CD8-positive, alpha-beta memory T cell (primary cell): ENCODE data around the gene GXYLT2. TPM values are rescaled to one million over a fixed set of nuclear protein-coding genes. Genes with fewer than 3 reads are reported as not detected.

Experiments used
- CTCF ChIA-PET: fragments of 350-600 bp; sonication (Branson Sonifier 250); formaldehyde crosslinking; loops from one replicate; lab custom pipeline; 2021; ENCODE audit warnings: antibody characterized with exemption; lab: Charles Lee
- POLR2A ChIA-PET: fragments of 350-600 bp; sonication (Branson Sonifier 250); formaldehyde crosslinking; loops from one replicate; lab custom pipeline; 2021; ENCODE audit warnings: antibody characterized with exemption; lab: Charles Lee
- DNase-seq, 5 donors: peaks; one replicate each; pipeline versions ENCODE4 v3.0.0 to v3.0.0-alpha.2; 2020 to 2022; ENCODE audit warnings: mixed read lengths in 1 of 5
- H3K27ac ChIP-seq: one replicate; pipeline ENCODE4 v1.7.0; 2013; ENCODE audit warnings: low read depth, mild to moderate bottlenecking, low read length, moderate library complexity
- H3K27me3 ChIP-seq: 2 replicates; pipeline ENCODE4 v1.7.0; 2013; ENCODE audit warnings: low read length, mild to moderate bottlenecking; ENCODE audit not compliant: insufficient read depth, poor library complexity, severe bottlenecking
- H3K36me3 ChIP-seq: 2 replicates; pipeline ENCODE4 v1.7.0; 2013; ENCODE audit warnings: mild to moderate bottlenecking, low read length, moderate library complexity; ENCODE audit not compliant: insufficient read depth
- H3K4me1 ChIP-seq: 2 replicates; pipeline ENCODE4 v1.7.0; 2013; ENCODE audit warnings: mild to moderate bottlenecking, low read length, moderate library complexity; ENCODE audit not compliant: insufficient read depth
- H3K4me3 ChIP-seq: 2 replicates; pipeline ENCODE4 v1.7.0; 2013; ENCODE audit warnings: mild to moderate bottlenecking, low read length
- H3K9me3 ChIP-seq: 2 replicates; pipeline ENCODE4 v1.7.0; 2013; ENCODE audit warnings: mild to moderate bottlenecking, low read length
- H3K27ac Mint-ChIP-seq, 8 donors: one replicate each; pipeline ENCODE4 v1.8.0; 2020 to 2021; ENCODE audit warnings: mixed read lengths in 8 of 8, mild to moderate bottlenecking in 6 of 8, inconsistent platforms in 3 of 8, moderate library complexity in 3 of 8
- H3K27me3 Mint-ChIP-seq, 2 donors: one replicate each; pipeline ENCODE4 v1.8.0; 2020 to 2021; ENCODE audit warnings: mixed read lengths in 2 of 2, mild to moderate bottlenecking in 1 of 2, moderate library complexity in 1 of 2
- H3K36me3 Mint-ChIP-seq, 3 donors: one replicate each; pipeline ENCODE4 v1.8.0; 2020 to 2021; ENCODE audit warnings: mixed read lengths in 3 of 3, inconsistent platforms in 1 of 3, mild to moderate bottlenecking in 1 of 3
- H3K4me1 Mint-ChIP-seq, 3 donors: one replicate each; pipeline ENCODE4 v1.8.0; 2020 to 2021; ENCODE audit warnings: mixed read lengths in 3 of 3, inconsistent platforms in 1 of 3, mild to moderate bottlenecking in 1 of 3
- H3K4me3 Mint-ChIP-seq, 7 donors: one replicate each; pipeline ENCODE4 v1.8.0; 2020 to 2021; ENCODE audit warnings: mixed read lengths in 7 of 7, mild to moderate bottlenecking in 6 of 7, moderate library complexity in 4 of 7, inconsistent platforms in 2 of 7
- H3K9me3 Mint-ChIP-seq, 5 donors: one replicate each; pipeline ENCODE4 v1.8.0; 2020 to 2022; ENCODE audit warnings: mixed read lengths in 5 of 5, mild to moderate bottlenecking in 3 of 5, moderate library complexity in 2 of 5, inconsistent platforms in 1 of 5
- polyA plus RNA-seq: library from polyadenylated mRNA; unstranded; fragments of 300-500 nt; fragmentation: Illumina TruSeq; gene quantifications from one replicate; pipeline ENCODE4 v1.2.3, GENCODE V29; 2021
- total RNA-seq, 2 experiments: library from RNA; stranded (reverse); gene quantifications; one replicate each; pipeline ENCODE4 v1.2.3, GENCODE V29; 2021

The GXYLT2 gene, protein sequence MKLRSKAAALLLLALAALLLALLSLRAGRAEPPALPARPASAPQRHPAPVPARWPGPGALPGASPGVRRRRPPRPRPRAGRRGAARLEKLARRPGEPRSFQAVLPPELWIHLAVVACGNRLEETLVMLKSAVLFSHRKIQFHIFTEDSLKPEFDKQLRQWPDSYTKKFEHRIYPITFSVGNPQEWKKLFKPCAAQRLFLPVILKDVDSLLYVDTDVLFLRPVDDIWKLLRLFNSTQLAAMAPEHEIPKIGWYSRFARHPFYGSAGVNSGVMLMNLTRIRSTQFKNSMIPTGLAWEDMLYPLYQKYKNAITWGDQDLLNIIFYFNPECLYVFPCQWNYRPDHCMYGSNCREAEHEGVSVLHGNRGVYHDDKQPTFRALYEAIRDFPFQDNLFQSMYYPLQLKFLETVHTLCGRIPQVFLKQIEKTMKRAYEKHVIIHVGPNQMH
- not detected for total RNA-seq
- polyA plus RNA-seq, result not detected

GRCh38 chr3:72887705-72888545, at the start of gene GXYLT2:
Gene GXYLT2 (plus strand): TSS chr3:72888046. CDS start chr3:72888234, 188 bp downstream.
- Mint-ChIP-seq H3K27me3 (peaks cover 39 to 82% of the 10 kb centered on the region in 2 donors), H3K36me3 (peaks cover 0 to 4% (median 4%) of the 10 kb centered on the region in 3 donors), H3K9me3 (peaks cover 3 to 8% (median 4%) of the 10 kb centered on the region in 5 donors), H3K4me1 (peaks cover 11 to 18% (median 15%) of the 10 kb centered on the region in 3 donors), H3K4me3 (peak within 1 kb of the TSS; percentile 53 to 79 (median 73)), H3K27ac (no peak within 1 kb of the TSS)
- H3K4me3 ChIP-seq, result peak within 1 kb of the TSS; percentile 47
- ChIA-PET POLR2A (no interaction called here), CTCF (no interaction called here)
- DNase-seq, result peak in 1 of 5 donors; percentile 9
- peaks cover 7% of the 10 kb centered on the region for H3K4me1 ChIP-seq
- peaks cover 26% of the 10 kb centered on the region for H3K27me3 ChIP-seq
- H3K27ac ChIP-seq, result no peak within 1 kb of the TSS
- no peaks in the 10 kb centered on the region for H3K36me3 ChIP-seq
- no peaks in the 10 kb centered on the region for H3K9me3 ChIP-seq

DNA sequence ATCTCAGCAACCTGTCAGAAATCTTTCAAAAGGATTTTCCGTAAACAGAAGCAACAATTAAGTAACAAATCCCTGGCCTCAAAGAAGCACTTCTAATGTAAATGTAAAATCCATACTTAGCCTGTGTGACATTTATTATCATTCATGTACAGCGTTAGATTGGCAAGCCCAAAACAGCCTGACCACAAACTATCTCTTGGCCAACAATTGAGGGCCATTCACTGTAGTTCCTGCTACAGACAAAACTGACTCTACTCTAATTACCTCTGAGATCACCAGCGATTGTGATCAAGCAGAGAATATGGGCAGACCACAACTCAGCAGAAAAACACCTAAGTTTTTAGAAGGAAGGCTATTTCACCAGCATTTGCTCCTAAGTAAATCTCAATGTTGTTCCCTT, 48.8 kb upstream of the GXYLT2 start:
- ChIA-PET CTCF (no interaction called here), POLR2A (no interaction called here)

DNA sequence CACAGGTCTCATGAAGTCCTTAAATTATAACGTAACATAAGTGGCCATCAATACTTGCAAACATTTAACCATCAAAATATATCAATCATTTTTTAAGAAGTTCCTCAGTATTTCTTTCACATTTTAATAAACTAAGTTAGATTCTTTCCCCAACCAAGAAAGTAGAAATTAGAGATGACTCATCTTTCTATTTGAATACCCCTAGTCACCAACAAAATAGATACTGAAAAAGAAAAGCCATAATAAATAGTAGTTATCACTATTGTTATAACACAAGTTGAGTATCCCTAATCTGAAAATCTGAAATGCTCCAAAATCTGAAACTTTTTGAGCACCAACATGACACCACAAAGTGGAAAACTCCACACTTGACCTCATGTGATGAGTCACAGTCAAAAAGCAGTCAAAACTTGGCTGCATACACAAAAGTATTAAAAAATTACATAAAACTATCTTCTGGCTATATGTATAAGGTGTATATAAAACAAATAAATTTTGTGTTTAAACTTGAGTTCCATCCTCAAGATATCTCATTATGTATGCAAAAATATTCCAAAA, 43.3 kb upstream of the GXYLT2 start:
- POLR2A ChIA-PET, result no interaction called here
- H3K4me1 Mint-ChIP-seq, result peaks cover 47 to 55% (median 53%) of the 10 kb centered on the region in 3 donors

More for the DNA sequence above, 48.8 kb upstream of the GXYLT2 start:
- no peak for DNase-seq
- Mint-ChIP-seq H3K4me3 (no peak overlapping the region), H3K36me3 (peaks cover 8 to 74% (median 32%) of the 10 kb centered on the region in 3 donors), H3K9me3 (no peaks in the 10 kb centered on the region), H3K27me3 (no peaks in the 10 kb centered on the region), H3K4me1 (peaks cover 4 to 22% (median 9%) of the 10 kb centered on the region in 3 donors), H3K27ac (no peak overlapping the region)
- H3K36me3 ChIP-seq, result peaks cover 31% of the 10 kb centered on the region
- H3K4me1 ChIP-seq, result no peaks in the 10 kb centered on the region
- no peaks in the 10 kb centered on the region for H3K27me3 ChIP-seq
- H3K9me3 ChIP-seq, result no peaks in the 10 kb centered on the region
- no peak overlapping the region for H3K4me3 ChIP-seq
- H3K27ac ChIP-seq, result no peak overlapping the region

DNA sequence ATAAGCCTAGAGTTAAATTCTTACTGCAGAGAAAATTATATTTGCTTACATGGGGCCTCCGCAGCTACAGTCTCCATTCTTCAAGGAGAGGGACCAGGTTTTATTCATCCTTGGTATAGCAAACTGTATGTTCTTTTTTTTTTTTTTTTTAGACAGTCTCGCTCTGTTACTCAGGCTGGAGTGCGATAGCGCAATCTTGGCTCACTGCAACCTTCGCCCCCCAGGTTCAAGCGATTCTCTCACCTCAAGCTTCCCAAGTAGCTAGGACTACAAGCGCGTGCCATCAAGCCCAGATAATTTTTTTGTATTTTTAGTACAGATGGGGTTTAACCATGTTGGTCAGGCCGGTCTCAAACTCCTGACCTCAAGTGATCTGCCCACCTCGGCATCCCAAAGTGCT, 41.7 kb upstream of the GXYLT2 start:
- CTCF ChIA-PET, result interaction anchor here (1.0 kb wide), 1 partner anchor 179 kb away, joined by 4 read pairs; no protein-coding TSS in a partner anchor
- peaks cover 49 to 57% (median 56%) of the 10 kb centered on the region in 3 donors for H3K4me1 Mint-ChIP-seq
- H3K4me3 ChIP-seq, result no peak overlapping the region

More for the DNA sequence above, 43.3 kb upstream of the GXYLT2 start:
- no peaks in the 10 kb centered on the region for H3K27me3 Mint-ChIP-seq
- peaks cover 18% of the 10 kb centered on the region for H3K4me1 ChIP-seq
- peak overlapping the region in 1 of 7 donors; percentile 53 for H3K4me3 Mint-ChIP-seq
- H3K27ac Mint-ChIP-seq, result peak overlapping the region in 1 of 8 donors; percentile 46
- DNase-seq, result no peak
- no peak overlapping the region for H3K27ac ChIP-seq
- peaks cover 20% of the 10 kb centered on the region for H3K36me3 ChIP-seq
- peaks cover 4 to 46% (median 16%) of the 10 kb centered on the region in 3 donors for H3K36me3 Mint-ChIP-seq
- no peaks in the 10 kb centered on the region for H3K9me3 Mint-ChIP-seq
- H3K27me3 ChIP-seq, result no peaks in the 10 kb centered on the region
- H3K4me3 ChIP-seq, result no peak overlapping the region
- no peaks in the 10 kb centered on the region for H3K9me3 ChIP-seq
- CTCF ChIA-PET, result no interaction called here

DNA sequence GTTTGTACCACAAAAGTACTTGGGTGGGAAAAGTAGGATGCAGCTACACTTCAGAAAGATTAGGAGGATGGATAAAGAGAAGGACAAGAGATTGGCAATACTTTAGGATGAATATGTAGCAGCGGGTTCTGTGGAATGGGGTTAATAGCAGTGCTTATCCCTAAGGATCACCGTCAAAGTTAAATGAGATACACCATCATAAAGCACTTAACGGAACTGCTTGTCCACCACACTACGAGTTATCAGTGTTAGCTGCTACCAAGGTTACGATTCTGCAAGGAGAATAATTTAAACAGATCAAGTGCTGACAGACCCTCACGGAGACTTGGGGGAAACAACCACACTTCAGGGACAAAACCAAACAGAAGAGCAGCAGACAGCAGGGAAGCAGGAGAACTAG, 40.6 kb upstream of the GXYLT2 start:
- CTCF ChIA-PET, result no interaction called here
- DNase-seq, result peak in 1 of 5 donors; percentile 2

More for the DNA sequence above, 41.7 kb upstream of the GXYLT2 start:
- peaks cover 3 to 36% (median 9%) of the 10 kb centered on the region in 3 donors for H3K36me3 Mint-ChIP-seq
- Histone ChIP-seq H3K9me3 (no peaks in the 10 kb centered on the region), H3K27me3 (no peaks in the 10 kb centered on the region), H3K36me3 (peaks cover 10% of the 10 kb centered on the region), H3K4me1 (peaks cover 18% of the 10 kb centered on the region), H3K27ac (no peak overlapping the region)
- no peaks in the 10 kb centered on the region for H3K27me3 Mint-ChIP-seq
- no peak for DNase-seq
- POLR2A ChIA-PET, result no interaction called here
- no peaks in the 10 kb centered on the region for H3K9me3 Mint-ChIP-seq
- peak overlapping the region in 6 of 7 donors; percentile 60 to 99 (median 95) for H3K4me3 Mint-ChIP-seq
- H3K27ac Mint-ChIP-seq, result peak overlapping the region in 3 of 8 donors; percentile 2 to 82 (median 27)

GRCh38 chr3:72847751-72848702, 39.8 kb upstream of the GXYLT2 start, which contains the start of gene SHQ1:
Gene SHQ1 (minus strand): TSS chr3:72848445. CDS start chr3:72848340, 105 bp downstream.
- CTCF ChIA-PET, result no interaction called here
- DNase-seq, result peak; percentile 89 to 95 (median 90)
- POLR2A ChIA-PET, result interaction anchor here (0.6 kb wide), 2 partner anchors 147 to 1792 kb away, joined by 3 to 4 read pairs; no protein-coding TSS in a partner anchor
- no peaks in the 10 kb centered on the region for H3K27me3 ChIP-seq
- H3K27me3 Mint-ChIP-seq, result no peaks in the 10 kb centered on the region
- H3K4me3 ChIP-seq, result peak within 1 kb of the TSS; percentile 91
- peaks cover 49 to 60% (median 56%) of the 10 kb centered on the region in 3 donors for H3K4me1 Mint-ChIP-seq
- H3K36me3 Mint-ChIP-seq, result peaks cover 0 to 22% (median 2%) of the 10 kb centered on the region in 3 donors
- no peaks in the 10 kb centered on the region for H3K36me3 ChIP-seq
- H3K4me3 Mint-ChIP-seq, result peak within 1 kb of the TSS; percentile 93 to 99 (median 94)
- H3K4me1 ChIP-seq, result peaks cover 18% of the 10 kb centered on the region
- no peaks in the 10 kb centered on the region for H3K9me3 Mint-ChIP-seq
- H3K27ac Mint-ChIP-seq, result peak within 1 kb of the TSS; percentile 79 to 94 (median 86)
- no peaks in the 10 kb centered on the region for H3K9me3 ChIP-seq
- peak within 1 kb of the TSS; percentile 40 for H3K27ac ChIP-seq

More for the DNA sequence above, 40.6 kb upstream of the GXYLT2 start:
- Histone ChIP-seq H3K9me3 (no peaks in the 10 kb centered on the region), H3K36me3 (no peaks in the 10 kb centered on the region), H3K4me1 (peaks cover 18% of the 10 kb centered on the region), H3K27me3 (no peaks in the 10 kb centered on the region), H3K27ac (no peak overlapping the region), H3K4me3 (peak overlapping the region; percentile 91)
- Mint-ChIP-seq H3K4me3 (peak overlapping the region; percentile 93 to 99 (median 94)), H3K4me1 (peaks cover 49 to 60% (median 56%) of the 10 kb centered on the region in 3 donors), H3K9me3 (no peaks in the 10 kb centered on the region), H3K36me3 (peaks cover 0 to 25% (median 2%) of the 10 kb centered on the region in 3 donors), H3K27ac (peak overlapping the region; percentile 12 to 94 (median 86)), H3K27me3 (no peaks in the 10 kb centered on the region)
- POLR2A ChIA-PET, result no interaction called here
